HCT116 (cell line): ENCODE measurements around the gene DEGS1. TPM values are rescaled to one million over a fixed set of nuclear protein-coding genes. Genes with fewer than 3 reads are reported as not detected.

Experiments used
- ATAC-seq: fragments of 200-7000 bp; cut with Tn5 transposase; 2 replicates; pipeline ENCODE4 v1.9.1; 2020; ENCODE audit warnings: mild to moderate bottlenecking, moderate library complexity
- BruUV-seq: library from RNA; stranded (reverse); fragments of 400-500 nt; replicated peaks from 2 replicates; lab custom pipeline; 2021; lab: Mats Ljungman, UMichigan
- CTCF ChIA-PET: fragments of 300-600 bp; sonication (Branson Sonifier 250); formaldehyde crosslinking; loops from one replicate; lab custom pipeline; 2021; ENCODE audit warnings: antibody characterized with exemption; lab: Charles Lee
- POLR2A ChIA-PET: fragments of 300-600, 350-600 bp; sonication (Branson Sonifier 250); formaldehyde crosslinking; loops from one replicate; lab custom pipeline; 2021; ENCODE audit warnings: antibody characterized with exemption; lab: Charles Lee
- RAD21 ChIA-PET, 2 experiments: fragments of 300-600 bp; sonication (Branson Sonifier 250); formaldehyde crosslinking; loops; one replicate each; lab custom pipeline; 2023; ENCODE audit warnings: low total read pairs in 2 of 2; ENCODE audit not compliant: uncharacterized antibody in 2 of 2, unreplicated experiment in 2 of 2, low non-redundant PET in 1 of 2; lab: Charles Lee
- DNase-seq: peaks from one replicate; pipeline ENCODE4 v3.0.0-alpha.2; 2010; ENCODE audit warnings: low read depth, low spot score
- H2AFZ ChIP-seq: fragments of 200-600 bp; shearing (Covaris generic), sonication (generic); 2 replicates; pipeline ENCODE4 v1.6.1; 2017; ENCODE audit warnings: low read depth, mixed run types, mixed read lengths, antibody characterized with exemption, low read length; ENCODE audit not compliant: poor library complexity, severe bottlenecking
- H3K27ac ChIP-seq: 2 replicates; pipeline ENCODE4 v1.5.1; 2012; ENCODE audit warnings: low read depth, low read length
- H3K27me3 ChIP-seq: fragments of 200-600 bp; sonication (generic); 2 replicates; pipeline ENCODE4 v1.6.1; 2016; ENCODE audit warnings: mixed run types, low read length, mixed read lengths; ENCODE audit not compliant: insufficient read depth
- H3K36me3 ChIP-seq, 2 experiments: fragments of 200-500 bp in 1 of 2; fragments of 200-600 bp in 1 of 2; sonication (Bioruptor generic) in 1 of 2; sonication (generic) in 1 of 2; 2 replicates each; pipeline versions ENCODE4 v1.5.1 to v1.6.1; 2014 to 2016; ENCODE audit warnings: low read length in 2 of 2, inconsistent platforms in 1 of 2, mixed read lengths in 1 of 2, mixed run types in 1 of 2; ENCODE audit not compliant: insufficient read depth in 2 of 2, control insufficient read depth in 1 of 2
- H3K4me1 ChIP-seq, 2 experiments: fragments of 200-600 bp in 1 of 2; sonication (generic) in 1 of 2; 2 replicates each; pipeline versions ENCODE4 v1.5.1 to v1.6.1; 2012 to 2017; ENCODE audit warnings: low read length in 2 of 2, inconsistent platforms in 1 of 2, mild to moderate bottlenecking in 1 of 2, mixed read lengths in 1 of 2, mixed run types in 1 of 2, moderate library complexity in 1 of 2; ENCODE audit not compliant: insufficient read depth in 2 of 2, control insufficient read depth in 1 of 2
- H3K4me2 ChIP-seq: fragments of 200-600 bp; sonication (generic); 2 replicates; pipeline ENCODE4 v1.6.1; 2017; ENCODE audit warnings: mixed run types, low read length, mixed read lengths
- H3K4me3 ChIP-seq, 2 experiments: fragments of 200-600 bp in 1 of 2; sonication (generic) in 1 of 2; replicated peaks in 1 of 2; 2 replicates each; pipeline ENCODE4 v1.5.1; 2011 to 2016; ENCODE audit warnings: low read length in 2 of 2, control low read depth in 1 of 2, low read depth in 1 of 2, mild to moderate bottlenecking in 1 of 2, mixed read lengths in 1 of 2, mixed run types in 1 of 2
- H3K79me2 ChIP-seq: fragments of 200-600 bp; sonication (generic); 2 replicates; pipeline ENCODE4 v1.6.1; 2017; ENCODE audit warnings: mild to moderate bottlenecking, mixed run types, low read length, moderate library complexity, mixed read lengths; ENCODE audit not compliant: insufficient read depth
- H3K9ac ChIP-seq: fragments of 200-600 bp; sonication (generic); 2 replicates; pipeline ENCODE4 v1.6.1; 2016; ENCODE audit warnings: low read length, mixed read lengths
- H3K9me2 ChIP-seq: fragments of 200-600 bp; sonication (generic), shearing (Covaris generic); 2 replicates; pipeline ENCODE4 v1.6.1; 2017; ENCODE audit warnings: mixed run types, mild to moderate bottlenecking, moderate library complexity; ENCODE audit not compliant: insufficient read depth
- H3K9me3 ChIP-seq, 2 experiments: fragments of 200-500 bp in 1 of 2; fragments of 200-600 bp in 1 of 2; sonication (Bioruptor generic) in 1 of 2; sonication (generic) in 1 of 2; 2 replicates each; pipeline ENCODE4 v1.6.1; 2014 to 2017; ENCODE audit warnings: low read length in 2 of 2, mixed read lengths in 2 of 2, inconsistent platforms in 1 of 2, low read depth in 1 of 2, mild to moderate bottlenecking in 1 of 2, mixed run types in 1 of 2, moderate library complexity in 1 of 2; ENCODE audit not compliant: control insufficient read depth in 1 of 2, insufficient read depth in 1 of 2
- H4K20me1 ChIP-seq: fragments of 200-600 bp; sonication (generic), shearing (Covaris generic); 2 replicates; pipeline ENCODE4 v1.6.1; 2017; ENCODE audit warnings: mixed run types, mild to moderate bottlenecking, moderate library complexity; ENCODE audit not compliant: insufficient read depth
- CEBPB ChIP-seq: IDR thresholded peaks from 2 replicates; pipeline ENCODE4 v1.6.1; 2012; ENCODE audit warnings: low read depth
- ELF1 ChIP-seq: IDR thresholded peaks from 2 replicates; pipeline ENCODE4 v1.6.1; 2012; ENCODE audit warnings: low read depth, borderline replicate concordance
- EZH2phosphoT487 ChIP-seq: fragments of 200-600 bp; IDR thresholded peaks from 2 replicates; pipeline ENCODE4 v1.6.1; 2018; ENCODE audit warnings: antibody characterized with exemption, borderline replicate concordance
- POLR2A ChIP-seq: IDR thresholded peaks from 2 replicates; pipeline ENCODE4 v1.7.0; 2011; ENCODE audit warnings: borderline replicate concordance; ENCODE audit not compliant: insufficient read depth, insufficient read length; ENCODE audit errors: extremely low read depth
- RAD21 ChIP-seq: IDR thresholded peaks from 2 replicates; pipeline ENCODE4 v1.6.1; 2012; ENCODE audit warnings: low read depth, mild to moderate bottlenecking
- REST ChIP-seq: IDR thresholded peaks from 2 replicates; pipeline ENCODE4 v1.6.1; 2012; ENCODE audit warnings: low read depth
- SP1 ChIP-seq: IDR thresholded peaks from 2 replicates; pipeline ENCODE4 v1.6.1; 2012; ENCODE audit warnings: low read depth
- SRF ChIP-seq: IDR thresholded peaks from 2 replicates; pipeline ENCODE4 v1.6.1; 2012; ENCODE audit warnings: low read depth
- intact Hi-C: fragments of 100-400 bp; cut with micrococcal nuclease; formaldehyde crosslinking; loops from 2 replicates; pipeline ENCODE4 v1.10.0; 2022
- total RNA-seq: library from RNA; stranded (reverse); gene quantifications from one replicate; pipeline ENCODE4 v1.2.1, GENCODE V29; 2021; ENCODE audit not compliant: unreplicated experiment

Gene DEGS1
- total RNA-seq, 1 experiment from 2014 or later: 23.1 TPM

- Histone ChIP-seq H3K79me2 (no peaks in the 10 kb centered on the region), H3K27ac (no peak overlapping the region), H3K4me2 (no peak overlapping the region), H3K9ac (no peak overlapping the region), H3K9me2 (no peaks in the 10 kb centered on the region), H4K20me1 (no peaks in the 10 kb centered on the region), H2AFZ (no peak overlapping the region), H3K27me3 (no peaks in the 10 kb centered on the region), H3K4me3 (no peak overlapping the region), H3K9me3 (no peaks in the 10 kb centered on the region), H3K4me1 (no peaks in the 10 kb centered on the region), H3K36me3 (peaks cover 0 to 2% of the 10 kb centered on the region in 2 experiments; a peak in 1 of 4 replicates)
- ChIA-PET POLR2A (no interaction called here), CTCF (no interaction called here), RAD21 (no interaction called here)
- intact Hi-C loops: no loop called here
- TF ChIP-seq SRF (no peak), RAD21 (no peak), REST (no peak), ELF1 (no peak), SP1 (no peak), POLR2A (no peak), EZH2phosphoT487 (no peak), CEBPB (no peak)
- BruUV-seq: no TSS peak
- ATAC-seq (no peak), DNase-seq (no peak)
Observed at GRCh38 chr1:224238756-224239155, 55.7 kb downstream of the DEGS1 start.

Other genes with a start within 250 kb of the DEGS1 start
- 37.0 TPM for gene FBXO28, start 69.1 kb upstream of the DEGS1 start, total RNA-seq
- gene NVL, start 146.9 kb downstream of the DEGS1 start, total RNA-seq: 21.9 TPM
- 48.9 TPM for gene CNIH4, start 173.6 kb downstream of the DEGS1 start, total RNA-seq